Left colon (tissue), 2 donors: ENCODE measurements around the gene ADAT3. TPM values are rescaled to one million over a fixed set of nuclear protein-coding genes. Genes with fewer than 3 reads are reported as not detected.

ENCODE experiments used
- total RNA-seq, 2 donors: library from RNA; stranded (reverse); fragmentation: NEBNext Ultra II Directional; extraction: Animal tissue kit (Norgen Biotek cat#: 25700); gene quantifications; one replicate each; pipeline ENCODE4 v1.2.1, GENCODE V29; 2021
- donor health status: DM: no; HTN: no; CAD: no.
- donor health status: DM: yes; HTN: yes; CAD: no.

ADAT3 gene
- total RNA-seq, 2 donors from 2014 or later = 19.1 to 29.1 TPM

Other genes with a start within 250 kb of the ADAT3 start
- not detected for gene ONECUT3, start 151.9 kb upstream of the ADAT3 start, total RNA-seq
- gene ATP8B3, start 93.1 kb upstream of the ADAT3 start, total RNA-seq = under 1 TPM; 0.52 to 0.84 TPM
- 10 to 100 TPM; 41.9 to 43.0 TPM for gene REXO1, start 56.9 kb upstream of the ADAT3 start, total RNA-seq
- gene KLF16, start 41.8 kb upstream of the ADAT3 start, total RNA-seq = 10 to 100 TPM; 30.6 to 35.9 TPM
- 10 to 100 TPM; 61.5 to 63.5 TPM for gene ABHD17A, start 19.9 kb upstream of the ADAT3 start, total RNA-seq
- 10 to 100 TPM; 56.3 to 76.5 TPM for gene SCAMP4, start within 50 bp of the ADAT3 start, total RNA-seq
- 10 to 100 TPM; 51.4 to 74.1 TPM for gene CSNK1G2, start 35.8 kb downstream of the ADAT3 start, total RNA-seq
- gene BTBD2, start 110.3 kb downstream of the ADAT3 start, total RNA-seq = 10 to 100 TPM; 73.1 to 73.7 TPM
- 100 to 1,000 TPM; 242 to 319 TPM for gene MKNK2, start 145.8 kb downstream of the ADAT3 start, total RNA-seq
- gene MOB3A, start 190.9 kb downstream of the ADAT3 start, total RNA-seq = 10 to 100 TPM; 37.9 to 48.4 TPM
- gene IZUMO4, start 191.5 kb downstream of the ADAT3 start, total RNA-seq = 1 to 10 TPM; 2.1 to 2.3 TPM
- gene AP3D1, start 246.2 kb downstream of the ADAT3 start, total RNA-seq = 100 to 1,000 TPM in 1 of 2 donors, 10 to 100 TPM in 1; 99.4 to 123 TPM